Measurements from ENCODE around the gene ATP6V1G2. TPM values are rescaled to one million over a fixed set of nuclear protein-coding genes. Genes with fewer than 3 reads are reported as not detected.
"Not testable (repeated sequence)": the region's sequence is repeated elsewhere in the genome, so short reads cannot be mapped to it uniquely, and the experiment has no call there.

ATP6V1G2 gene
- total RNA-seq, 1 donor from 2014 or later, result 0.52 TPM

GRCh38 chr6:31502586-31502985 is 43.8 kb downstream of the ATP6V1G2 start:
- no peak overlapping the region for H3K4me3 ChIP-seq (ENCODE audit: low read depth, low read length)
- no peak for TF ChIP-seq CTCF (conservative IDR thresholded peaks at IDR 0.05; ENCODE audit: low read depth, low read length)
- DNase-seq (ENCODE audit: low read depth), result no peak

GRCh38 chr6:31499648-31500047 is 46.8 kb downstream of the ATP6V1G2 start:
- not testable (repeated sequence) for H3K4me3 ChIP-seq (ENCODE audit: low read depth, low read length); DNase-seq (ENCODE audit: low read depth)

- peak overlapping the region; percentile 48 for H3K4me3 ChIP-seq (ENCODE audit: low read depth, low read length)
- TF ChIP-seq CTCF (conservative IDR thresholded peaks at IDR 0.05; ENCODE audit: low read depth, low read length), result no peak
- DNase-seq (ENCODE audit: low read depth), result no peak
Observed at GRCh38 chr6:31498748-31499147, 47.7 kb downstream of the ATP6V1G2 start.

GRCh38 chr6:31497531-31498476 is 48.6 kb downstream of the ATP6V1G2 start, which contains the start of gene MICB:
Gene MICB, plus strand, starts transcription at chr6:31498145. Its CDS starts 49 bp downstream, at chr6:31498194.
- H3K4me3 ChIP-seq (ENCODE audit: low read depth, low read length), result peak within 1 kb of the TSS; percentile 85
- DNase-seq (ENCODE audit: low read depth), result peak; percentile 48
- no peak for TF ChIP-seq CTCF (conservative IDR thresholded peaks at IDR 0.05; ENCODE audit: low read depth, low read length)

GRCh38 chr6:31496826-31497225 is 49.6 kb downstream of the ATP6V1G2 start:
- not testable (repeated sequence) for DNase-seq (ENCODE audit: low read depth)

GRCh38 chr6:31495580-31495979 is 50.8 kb downstream of the ATP6V1G2 start:
- TF ChIP-seq CTCF (conservative IDR thresholded peaks at IDR 0.05; ENCODE audit: low read depth, low read length), result no peak
- no peak for DNase-seq (ENCODE audit: low read depth)
- H3K4me3 ChIP-seq (ENCODE audit: low read depth, low read length), result peak overlapping the region; percentile 63

More at GRCh38 chr6:31496826-31497225, 49.6 kb downstream of the ATP6V1G2 start:
- not testable (repeated sequence) for H3K4me3 ChIP-seq (ENCODE audit: low read depth, low read length)

Other genes starting within 250 kb of the ATP6V1G2 start
- gene HLA-B, start 189.4 kb downstream of the ATP6V1G2 start, total RNA-seq, result 41.2 and 225 TPM in 2 replicates
- 25.7 and 46.8 TPM in 2 replicates for gene MICA, start 143.0 kb downstream of the ATP6V1G2 start, total RNA-seq
- 13.0 and 40.9 TPM in 2 replicates for gene MICB, start 48.5 kb downstream of the ATP6V1G2 start, total RNA-seq
- not detected in 2 replicates for gene MCCD1, start 17.6 kb downstream of the ATP6V1G2 start, total RNA-seq
- gene DDX39B, start 4.6 kb downstream of the ATP6V1G2 start, total RNA-seq, result 304 and 669 TPM in 2 replicates
- 11.8 and 17.8 TPM in 2 replicates for gene NFKBIL1, start 1.0 kb upstream of the ATP6V1G2 start, total RNA-seq
- not detected in 2 replicates for gene LTA, start 25.7 kb upstream of the ATP6V1G2 start, total RNA-seq
- 13.9 and 14.2 TPM in 2 replicates for gene TNF, start 29.0 kb upstream of the ATP6V1G2 start, total RNA-seq
- gene LTB, start 35.8 kb upstream of the ATP6V1G2 start, total RNA-seq, result 12.0 and 50.8 TPM in 2 replicates
- not detected in 2 replicates for gene LST1, start 39.7 kb upstream of the ATP6V1G2 start, total RNA-seq
- not detected in 2 replicates for gene NCR3, start 46.4 kb upstream of the ATP6V1G2 start, total RNA-seq
- gene AIF1, start 68.6 kb upstream of the ATP6V1G2 start, total RNA-seq, result not detected in 2 replicates
- gene PRRC2A, start 74.1 kb upstream of the ATP6V1G2 start, total RNA-seq, result 81.2 and 93.0 TPM in 2 replicates
- 307 and 331 TPM in 2 replicates for gene BAG6, start 106.1 kb upstream of the ATP6V1G2 start, total RNA-seq
- gene APOM, start 109.3 kb upstream of the ATP6V1G2 start, total RNA-seq, result 0.72 and 0.81 TPM in 2 replicates
- gene C6orf47, start 114.2 kb upstream of the ATP6V1G2 start, total RNA-seq, result 17.2 and 19.3 TPM in 2 replicates
- 16.0 and 32.9 TPM in 2 replicates for gene GPANK1, start 118.4 kb upstream of the ATP6V1G2 start, total RNA-seq
- gene CSNK2B, start 119.5 kb upstream of the ATP6V1G2 start, total RNA-seq, result 313 and 435 TPM in 2 replicates
- gene LY6G5B, start 123.4 kb upstream of the ATP6V1G2 start, total RNA-seq, result 1.1 and 4.0 TPM in 2 replicates
- gene LY6G5C, start 134.5 kb upstream of the ATP6V1G2 start, total RNA-seq, result 0.94 and 1.1 TPM in 2 replicates
- gene ABHD16A, start 156.7 kb upstream of the ATP6V1G2 start, total RNA-seq, result 25.4 and 35.6 TPM in 2 replicates
- gene LY6G6F, start 160.3 kb upstream of the ATP6V1G2 start, total RNA-seq, result not detected in 2 replicates
- gene LY6G6D, start 168.7 kb upstream of the ATP6V1G2 start, total RNA-seq, result not detected in 2 replicates
- not detected in 2 replicates for gene LY6G6C, start 175.1 kb upstream of the ATP6V1G2 start, total RNA-seq
- not detected in 2 replicates for gene MPIG6B, start 176.8 kb upstream of the ATP6V1G2 start, total RNA-seq
- gene DDAH2, start 182.7 kb upstream of the ATP6V1G2 start, total RNA-seq, result 61.1 and 87.2 TPM in 2 replicates
- gene CLIC1, start 189.9 kb upstream of the ATP6V1G2 start, total RNA-seq, result 938 and 1,262 TPM in 2 replicates
- 18.4 and 30.4 TPM in 2 replicates for gene MSH5, start 193.4 kb upstream of the ATP6V1G2 start, total RNA-seq
- 0.94 and 4.4 TPM in 2 replicates for gene SAPCD1, start 216.0 kb upstream of the ATP6V1G2 start, total RNA-seq
- gene VWA7, start 230.7 kb upstream of the ATP6V1G2 start, total RNA-seq, result 0.65 and 2.2 TPM in 2 replicates
- gene VARS1, start 249.1 kb upstream of the ATP6V1G2 start, total RNA-seq, result 113 and 166 TPM in 2 replicates

Data from epithelial cell of proximal tubule (primary cell).